Thyroid gland (tissue), 4 donors: ENCODE measurements around the gene FZD4. TPM values are rescaled to one million over a fixed set of nuclear protein-coding genes. Genes with fewer than 3 reads are reported as not detected.
"Not testable (repeated sequence)": the region's sequence is repeated elsewhere in the genome, so short reads cannot be mapped to it uniquely, and the experiment has no call there.

Experiments used
- DNase-seq, 2 donors: peaks; one replicate each; pipeline ENCODE4 v3.0.0-alpha.2; 2019
- H3K27ac ChIP-seq, 3 donors: fragments of 200-600 bp; sonication (generic); 1 replicate in 2 of 3; 2 replicates in 1 of 3; pipeline ENCODE4 v1.5.1; 2016 to 2019; ENCODE audit warnings: mild to moderate bottlenecking in 1 of 3, moderate library complexity in 1 of 3
- H3K27me3 ChIP-seq: fragments of 200-600 bp; sonication (generic); one replicate; pipeline ENCODE4 v1.5.1; 2019
- H3K36me3 ChIP-seq, 2 donors: fragments of 200-600 bp; sonication (generic); one replicate each; pipeline ENCODE4 v1.5.1; 2016 to 2019
- H3K4me1 ChIP-seq, 2 donors: fragments of 200-600 bp; sonication (generic); one replicate each; pipeline ENCODE4 v1.5.1; 2017 to 2019
- H3K4me3 ChIP-seq, 3 donors: fragments of 200-600 bp; sonication (generic); replicated peaks in 1 of 3; 1 replicate in 2 of 3; 2 replicates in 1 of 3; pipeline ENCODE4 v1.5.1; 2016; ENCODE audit warnings: mild to moderate bottlenecking in 1 of 3
- H3K9me3 ChIP-seq: fragments of 200-600 bp; sonication (generic); one replicate; pipeline ENCODE4 v1.5.1; 2017
- CTCF ChIP-seq, 6 experiments: fragments of 200-600 bp in 3 of 6; fragments of 450-650 bp in 3 of 6; sonication (generic) in 3 of 6; IDR thresholded peaks; one replicate each; pipeline ENCODE4 v1.5.1; 2016 to 2019; ENCODE audit warnings: antibody characterized with exemption in 6 of 6, mild to moderate bottlenecking in 2 of 6, inconsistent platforms in 1 of 6, moderate library complexity in 1 of 6
- POLR2A ChIP-seq, 2 donors: fragments of 450-650 bp; IDR thresholded peaks; one replicate each; pipeline ENCODE4 v1.6.1; 2017; ENCODE audit warnings: antibody characterized with exemption in 2 of 2, mild to moderate bottlenecking in 2 of 2, moderate library complexity in 1 of 2
- WGBS, 2 donors: methylation state at CpG; one replicate each; pipeline ENCODE4 v1.1.5; 2017; 5-methylcytosine and 5-hydroxymethylcytosine counted together
- intact Hi-C: fragments of 100-400 bp; cut with DNase I; formaldehyde crosslinking; loops from one replicate; pipeline ENCODE4 v1.15.1; 2023
- total RNA-seq, 4 donors: library from RNA; depleted of rRNA; stranded (reverse); fragments of >200 nt; gene quantifications; one replicate each; pipeline ENCODE4 v1.2.3, GENCODE V29; 2016

FZD4 gene
- total RNA-seq, 4 donors from 2014 or later: 32.9 to 70.8 (median 48.0) TPM

DNA sequence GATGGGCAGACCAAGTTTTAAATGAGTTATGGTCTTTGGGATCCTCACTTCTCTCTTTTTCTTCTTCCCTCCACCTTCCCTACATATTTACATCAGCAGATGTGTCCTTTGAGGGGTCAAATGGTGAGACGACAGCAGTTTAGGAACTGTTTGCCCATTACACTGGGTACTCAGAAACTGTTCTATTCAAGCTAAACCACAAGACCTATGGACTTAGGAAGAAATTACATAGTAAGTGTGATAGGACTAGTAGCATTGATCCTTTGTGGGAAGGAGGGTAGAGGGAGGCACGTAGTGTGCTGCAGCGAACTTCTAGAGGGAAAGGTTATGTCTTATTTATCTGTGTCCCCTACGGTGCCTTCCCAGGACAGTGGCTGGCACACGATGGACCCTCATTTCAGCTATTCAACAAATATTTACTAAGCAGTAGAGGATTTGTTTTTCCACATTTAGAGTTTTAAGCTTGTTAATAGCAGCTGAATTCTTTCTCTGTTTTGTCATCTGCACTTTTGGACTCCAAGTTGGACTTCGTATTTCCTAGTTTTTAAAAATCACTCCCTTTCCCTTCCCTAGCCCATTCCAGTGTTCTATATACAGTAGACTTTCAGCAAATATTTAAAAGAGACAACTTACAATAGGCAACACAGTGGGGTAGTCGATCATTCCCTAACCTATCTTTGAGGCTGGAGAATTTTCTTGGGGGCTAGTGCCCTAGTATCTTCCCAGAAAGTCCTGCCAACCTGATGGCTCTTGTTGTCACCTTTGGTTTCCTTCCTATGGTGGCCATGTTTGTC, 13.9 kb downstream of the FZD4 start:
- TF ChIP-seq POLR2A (IDR thresholded peaks at IDR 0.05) (no peak), CTCF (IDR thresholded peaks at IDR 0.05) (no peak)
- WGBS, 2 donors: 59 to 66% methylated on average over 7 of the region's 7 CpGs
- H3K36me3 ChIP-seq: no peaks in the 10 kb centered on the region
- DNase-seq: no peak
- H3K27ac ChIP-seq: peak overlapping the region; percentile 89 to 94 (median 93)
- H3K4me1 ChIP-seq: peaks cover 26 to 41% of the 10 kb centered on the region in 2 donors
- intact Hi-C loops: no loop called here
- no peaks in the 10 kb centered on the region for H3K9me3 ChIP-seq
- H3K27me3 ChIP-seq: no peaks in the 10 kb centered on the region
- H3K4me3 ChIP-seq: no peak overlapping the region

DNA sequence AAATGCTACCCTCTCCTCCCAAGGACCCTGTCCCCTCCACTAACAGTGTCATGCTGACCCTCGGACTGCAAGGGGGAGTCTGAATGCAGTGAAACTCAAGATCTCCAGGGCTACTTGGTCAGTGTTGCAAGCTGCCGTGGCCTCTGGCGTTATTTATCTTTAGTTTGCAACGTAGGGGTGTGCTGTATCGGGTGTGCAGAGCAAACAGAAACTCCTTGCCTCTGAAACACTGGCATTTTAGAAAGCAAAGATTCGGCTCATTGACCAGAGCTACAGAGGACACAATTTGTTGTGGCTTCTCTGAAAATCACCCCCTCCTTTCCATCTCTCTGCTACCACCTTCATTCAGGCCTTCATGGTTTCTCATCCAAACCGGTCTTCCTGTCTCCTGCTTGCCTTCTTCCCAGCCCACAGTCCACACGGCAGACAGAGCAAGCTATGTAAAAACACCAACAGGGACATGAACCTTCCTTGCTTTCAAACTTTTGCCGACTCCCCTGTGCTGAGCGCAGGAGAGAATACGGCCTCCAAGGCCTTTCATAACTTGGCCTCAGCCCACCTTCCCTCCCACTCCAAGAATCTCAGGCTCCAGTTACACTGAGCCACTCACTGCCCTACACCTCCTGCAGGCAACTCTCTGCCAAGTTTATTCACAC, 14.9 kb downstream of the FZD4 start:
- peak overlapping the region in 1 of 3 donors; percentile 4 for H3K4me3 ChIP-seq
- H3K9me3 ChIP-seq: no peaks in the 10 kb centered on the region
- H3K27me3 ChIP-seq: no peaks in the 10 kb centered on the region
- intact Hi-C loops: no loop called here
- peaks cover 26 to 41% of the 10 kb centered on the region in 2 donors for H3K4me1 ChIP-seq
- TF ChIP-seq CTCF (IDR thresholded peaks at IDR 0.05): peak in 2 of 6 experiments; percentile 16 to 33
- peak in 1 of 2 donors; percentile 35 for TF ChIP-seq POLR2A (IDR thresholded peaks at IDR 0.05)
- no peaks in the 10 kb centered on the region for H3K36me3 ChIP-seq
- peak overlapping the region; percentile 89 to 94 (median 93) for H3K27ac ChIP-seq
- WGBS, 2 donors: 10 to 21% methylated on average over 11 of the region's 11 CpGs
- DNase-seq: peak; percentile 84 to 86

DNA sequence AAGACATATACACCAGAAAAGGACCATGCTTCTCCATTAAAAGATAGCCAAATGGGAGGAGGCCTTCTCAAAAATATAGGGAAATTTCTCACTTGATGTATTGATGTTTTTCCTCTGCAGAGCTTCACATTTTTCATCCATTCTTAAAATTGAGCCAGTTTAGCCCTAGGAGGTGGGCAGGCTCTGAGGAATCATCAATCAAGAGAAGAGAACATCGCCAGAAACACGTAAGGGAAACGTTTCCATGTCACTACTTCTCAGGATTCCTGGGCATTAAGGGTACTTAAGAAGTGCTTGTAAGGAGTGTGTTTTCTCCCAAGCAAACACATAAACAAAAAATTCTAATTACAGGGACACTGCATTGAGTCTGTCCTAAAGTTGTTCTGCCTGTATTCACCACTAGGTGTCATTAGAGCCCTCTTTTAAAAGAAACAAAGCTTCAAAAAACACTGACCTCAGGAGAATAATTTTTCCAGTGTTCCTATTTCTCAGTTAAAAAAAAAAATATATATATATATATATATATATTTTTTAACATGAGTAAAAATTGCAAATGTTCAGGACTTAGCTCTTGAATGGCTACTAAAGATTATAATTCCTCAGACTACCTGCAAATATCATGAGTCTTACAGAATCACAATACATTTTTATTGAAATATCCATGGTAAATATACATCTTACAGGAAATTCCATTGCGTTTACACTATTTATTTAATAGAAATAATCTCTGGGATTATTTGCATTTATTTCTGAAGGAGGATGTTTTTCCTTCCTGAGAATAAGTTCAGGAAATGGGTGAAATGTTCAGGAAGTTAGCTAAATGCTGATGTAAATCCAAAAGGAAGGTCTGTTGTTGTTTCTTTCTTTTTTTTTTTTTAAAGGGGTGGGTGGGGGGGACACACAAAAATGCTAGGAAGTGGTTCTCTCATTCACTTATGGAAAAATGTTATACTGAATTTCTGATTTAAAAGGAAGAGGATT, 16.0 kb downstream of the FZD4 start:
- TF ChIP-seq POLR2A (IDR thresholded peaks at IDR 0.05) (no peak), CTCF (IDR thresholded peaks at IDR 0.05) (peak; percentile 42 to 78 (median 66))
- peaks cover 31 to 47% of the 10 kb centered on the region in 2 donors for H3K4me1 ChIP-seq
- intact Hi-C loops: loop anchor here (5.0 to 10.0 kb wide), 2 partner anchors 353 to 486 kb away; no protein-coding TSS in a partner anchor
- 9 to 10% methylated on average over 4 of the region's 4 CpGs for WGBS, 2 donors
- H3K36me3 ChIP-seq: no peaks in the 10 kb centered on the region
- no peaks in the 10 kb centered on the region for H3K27me3 ChIP-seq
- DNase-seq: no peak
- H3K4me3 ChIP-seq: peak overlapping the region in 1 of 3 donors; percentile 4
- peak overlapping the region; percentile 89 to 94 (median 93) for H3K27ac ChIP-seq
- no peaks in the 10 kb centered on the region for H3K9me3 ChIP-seq

GRCh38 chr11:86938203-86938899, 16.8 kb downstream of the FZD4 start:
- no peaks in the 10 kb centered on the region for H3K36me3 ChIP-seq
- H3K27me3 ChIP-seq: no peaks in the 10 kb centered on the region
- TF ChIP-seq POLR2A (IDR thresholded peaks at IDR 0.05) (no peak), CTCF (IDR thresholded peaks at IDR 0.05) (no peak)
- peak overlapping the region in 1 of 3 donors; percentile 32 for H3K27ac ChIP-seq
- H3K4me1 ChIP-seq: peaks cover 31 to 47% of the 10 kb centered on the region in 2 donors
- no peak for DNase-seq
- no peaks in the 10 kb centered on the region for H3K9me3 ChIP-seq
- intact Hi-C loops: loop anchor here (5.0 to 10.0 kb wide), 2 partner anchors 354 to 486 kb away; no protein-coding TSS in a partner anchor
- no peak overlapping the region for H3K4me3 ChIP-seq
- 36 to 39% methylated on average over 6 of the region's 6 CpGs for WGBS, 2 donors

- intact Hi-C loops: loop anchor here (5.0 to 10.0 kb wide), 2 partner anchors 355 to 488 kb away; no protein-coding TSS in a partner anchor
- peaks cover 35 to 43% of the 10 kb centered on the region in 2 donors for H3K4me1 ChIP-seq
- not testable (repeated sequence) for H3K4me3 ChIP-seq, H3K27me3 ChIP-seq, H3K36me3 ChIP-seq, H3K9me3 ChIP-seq, DNase-seq, H3K27ac ChIP-seq
- whole genome bisulfite sequencing, 2 donors: 74 to 85% methylated on average over 2 of the region's 2 CpGs
Measured at GRCh38 chr11:86937193-86937806, 17.9 kb downstream of the FZD4 start.
